CD8-positive, alpha-beta memory T cell (primary cell): ENCODE measurements around the gene BORCS8. TPM values are rescaled to one million over a fixed set of nuclear protein-coding genes. Genes with fewer than 3 reads are reported as not detected.
"Not testable (repeated sequence)": the region's sequence is repeated elsewhere in the genome, so short reads cannot be mapped to it uniquely, and the experiment has no call there.

ENCODE experiments used
- CTCF ChIA-PET: fragments of 350-600 bp; sonication (Branson Sonifier 250); formaldehyde crosslinking; loops from one replicate; lab custom pipeline; 2021; ENCODE audit warnings: antibody characterized with exemption; lab: Charles Lee
- POLR2A ChIA-PET: fragments of 350-600 bp; sonication (Branson Sonifier 250); formaldehyde crosslinking; loops from one replicate; lab custom pipeline; 2021; ENCODE audit warnings: antibody characterized with exemption; lab: Charles Lee
- DNase-seq, 5 donors: peaks; one replicate each; pipeline versions ENCODE4 v3.0.0 to v3.0.0-alpha.2; 2020 to 2022; ENCODE audit warnings: mixed read lengths in 1 of 5
- H3K27ac ChIP-seq: one replicate; pipeline ENCODE4 v1.7.0; 2013; ENCODE audit warnings: low read depth, mild to moderate bottlenecking, low read length, moderate library complexity
- H3K27me3 ChIP-seq: 2 replicates; pipeline ENCODE4 v1.7.0; 2013; ENCODE audit warnings: low read length, mild to moderate bottlenecking; ENCODE audit not compliant: insufficient read depth, poor library complexity, severe bottlenecking
- H3K36me3 ChIP-seq: 2 replicates; pipeline ENCODE4 v1.7.0; 2013; ENCODE audit warnings: mild to moderate bottlenecking, low read length, moderate library complexity; ENCODE audit not compliant: insufficient read depth
- H3K4me1 ChIP-seq: 2 replicates; pipeline ENCODE4 v1.7.0; 2013; ENCODE audit warnings: mild to moderate bottlenecking, low read length, moderate library complexity; ENCODE audit not compliant: insufficient read depth
- H3K4me3 ChIP-seq: 2 replicates; pipeline ENCODE4 v1.7.0; 2013; ENCODE audit warnings: mild to moderate bottlenecking, low read length
- H3K9me3 ChIP-seq: 2 replicates; pipeline ENCODE4 v1.7.0; 2013; ENCODE audit warnings: mild to moderate bottlenecking, low read length
- H3K27ac Mint-ChIP-seq, 8 donors: one replicate each; pipeline ENCODE4 v1.8.0; 2020 to 2021; ENCODE audit warnings: mixed read lengths in 8 of 8, mild to moderate bottlenecking in 6 of 8, inconsistent platforms in 3 of 8, moderate library complexity in 3 of 8
- H3K27me3 Mint-ChIP-seq, 2 donors: one replicate each; pipeline ENCODE4 v1.8.0; 2020 to 2021; ENCODE audit warnings: mixed read lengths in 2 of 2, mild to moderate bottlenecking in 1 of 2, moderate library complexity in 1 of 2
- H3K36me3 Mint-ChIP-seq, 3 donors: one replicate each; pipeline ENCODE4 v1.8.0; 2020 to 2021; ENCODE audit warnings: mixed read lengths in 3 of 3, inconsistent platforms in 1 of 3, mild to moderate bottlenecking in 1 of 3
- H3K4me1 Mint-ChIP-seq, 3 donors: one replicate each; pipeline ENCODE4 v1.8.0; 2020 to 2021; ENCODE audit warnings: mixed read lengths in 3 of 3, inconsistent platforms in 1 of 3, mild to moderate bottlenecking in 1 of 3
- H3K4me3 Mint-ChIP-seq, 7 donors: one replicate each; pipeline ENCODE4 v1.8.0; 2020 to 2021; ENCODE audit warnings: mixed read lengths in 7 of 7, mild to moderate bottlenecking in 6 of 7, moderate library complexity in 4 of 7, inconsistent platforms in 2 of 7
- H3K9me3 Mint-ChIP-seq, 5 donors: one replicate each; pipeline ENCODE4 v1.8.0; 2020 to 2022; ENCODE audit warnings: mixed read lengths in 5 of 5, mild to moderate bottlenecking in 3 of 5, moderate library complexity in 2 of 5, inconsistent platforms in 1 of 5
- polyA plus RNA-seq: library from polyadenylated mRNA; unstranded; fragments of 300-500 nt; fragmentation: Illumina TruSeq; gene quantifications from one replicate; pipeline ENCODE4 v1.2.3, GENCODE V29; 2021
- total RNA-seq, 2 experiments: library from RNA; stranded (reverse); gene quantifications; one replicate each; pipeline ENCODE4 v1.2.3, GENCODE V29; 2021

Gene BORCS8
- total and polyA plus RNA-seq, 3 experiments from 2014 or later: 18.7 to 40.1 (median 37.3) TPM

GRCh38 chr19:19173243-19173642 lies 18.7 kb downstream of the BORCS8 start:
- H3K4me1 Mint-ChIP-seq: peaks cover 14 to 20% (median 15%) of the 10 kb centered on the region in 3 donors
- H3K36me3 ChIP-seq, H3K4me1 ChIP-seq, POLR2A ChIA-PET, H3K27ac Mint-ChIP-seq, H3K4me3 Mint-ChIP-seq, H3K27me3 Mint-ChIP-seq, H3K9me3 ChIP-seq, H3K27ac ChIP-seq, H3K27me3 ChIP-seq, H3K4me3 ChIP-seq, H3K9me3 Mint-ChIP-seq, DNase-seq: not testable (repeated sequence)
- peaks cover 0 to 22% (median 0%) of the 10 kb centered on the region in 3 donors for H3K36me3 Mint-ChIP-seq
- CTCF ChIA-PET: interaction anchor here (1.2 to 2.9 kb wide), 2 partner anchors 16 to 20 kb away, joined by 3 to 8 read pairs; no protein-coding TSS in a partner anchor

- Histone ChIP-seq H3K4me1 (peaks cover 8% of the 10 kb centered on the region), H3K4me3 (no peak overlapping the region), H3K27ac (no peak overlapping the region), H3K27me3 (no peaks in the 10 kb centered on the region), H3K36me3 (no peaks in the 10 kb centered on the region), H3K9me3 (no peaks in the 10 kb centered on the region)
- Mint-ChIP-seq H3K4me1 (peaks cover 14 to 20% (median 15%) of the 10 kb centered on the region in 3 donors), H3K36me3 (peaks cover 0 to 13% (median 3%) of the 10 kb centered on the region in 3 donors), H3K9me3 (no peaks in the 10 kb centered on the region), H3K4me3 (peak overlapping the region in 1 of 7 donors; percentile 29), H3K27ac (no peak overlapping the region), H3K27me3 (peaks cover 3 to 8% of the 10 kb centered on the region in 2 donors)
- ChIA-PET CTCF (interaction anchor here (2.9 kb wide), 1 partner anchor 15 kb away, joined by 8 read pairs; no protein-coding TSS in a partner anchor), POLR2A (no interaction called here)
- no peak for DNase-seq
These were observed 20.0 kb downstream of the BORCS8 start for GRCh38 chr19:19171821-19172532.

- H3K36me3 ChIP-seq: no peaks in the 10 kb centered on the region
- peak overlapping the region in 2 of 8 donors; percentile 36 to 71 for H3K27ac Mint-ChIP-seq
These were observed 20.9 kb downstream of the BORCS8 start for GRCh38 chr19:19170873-19171672.

GRCh38 chr19:19170053-19170872 lies 21.7 kb downstream of the BORCS8 start, which contains the start of gene MEF2B:
TSS of gene MEF2B (minus strand) at chr19:19170263. CDS start at chr19:19150735, 19,528 bp downstream.
- Histone ChIP-seq H3K4me1 (peaks cover 8% of the 10 kb centered on the region), H3K9me3 (no peaks in the 10 kb centered on the region)

More at GRCh38 chr19:19170873-19171672, 20.9 kb downstream of the BORCS8 start:
- Histone ChIP-seq H3K4me3 (no peak overlapping the region), H3K27me3 (no peaks in the 10 kb centered on the region), H3K27ac (no peak overlapping the region), H3K4me1 (peaks cover 8% of the 10 kb centered on the region), H3K9me3 (no peaks in the 10 kb centered on the region)
- Mint-ChIP-seq H3K36me3 (peaks cover 0 to 5% (median 3%) of the 10 kb centered on the region in 3 donors), H3K4me3 (peak overlapping the region in 3 of 7 donors; percentile 25 to 67 (median 52)), H3K9me3 (no peaks in the 10 kb centered on the region), H3K27me3 (peaks cover 3 to 8% of the 10 kb centered on the region in 2 donors), H3K4me1 (peaks cover 14 to 20% (median 15%) of the 10 kb centered on the region in 3 donors)
- POLR2A ChIA-PET: no interaction called here
- no peak for DNase-seq
- CTCF ChIA-PET: no interaction called here

GRCh38 chr19:19169236-19170052 lies 22.5 kb downstream of the BORCS8 start:
- Mint-ChIP-seq H3K4me3 (peak overlapping the region in 6 of 7 donors; percentile 52 to 90 (median 65)), H3K27ac (peak overlapping the region in 2 of 8 donors; percentile 17 to 64)
- POLR2A ChIA-PET: no interaction called here

More at GRCh38 chr19:19170053-19170872, 21.7 kb downstream of the BORCS8 start, which contains the start of gene MEF2B:
- ChIA-PET POLR2A (no interaction called here), CTCF (no interaction called here)
- Mint-ChIP-seq H3K4me1 (peaks cover 14 to 20% (median 15%) of the 10 kb centered on the region in 3 donors), H3K27ac (peak within 1 kb of the TSS in 3 of 8 donors; percentile 22 to 64 (median 36)), H3K4me3 (peak within 1 kb of the TSS in 6 of 7 donors; percentile 52 to 90 (median 65)), H3K36me3 (peaks cover 0 to 3% (median 3%) of the 10 kb centered on the region in 3 donors), H3K9me3 (no peaks in the 10 kb centered on the region), H3K27me3 (peaks cover 3 to 8% of the 10 kb centered on the region in 2 donors)
- Histone ChIP-seq H3K27me3 (no peaks in the 10 kb centered on the region), H3K4me3 (peak within 1 kb of the TSS; percentile 36), H3K27ac (no peak within 1 kb of the TSS), H3K36me3 (no peaks in the 10 kb centered on the region)
- peak; percentile 51 to 80 (median 63) for DNase-seq

GRCh38 chr19:19167612-19168011 lies 24.3 kb downstream of the BORCS8 start:
- Histone ChIP-seq H3K9me3 (no peaks in the 10 kb centered on the region), H3K4me1 (peaks cover 8% of the 10 kb centered on the region), H3K4me3 (no peak overlapping the region), H3K36me3 (no peaks in the 10 kb centered on the region), H3K27me3 (no peaks in the 10 kb centered on the region), H3K27ac (no peak overlapping the region)
- Mint-ChIP-seq H3K9me3 (no peaks in the 10 kb centered on the region), H3K4me1 (peaks cover 11 to 17% (median 15%) of the 10 kb centered on the region in 3 donors), H3K36me3 (peaks cover 0 to 3% (median 1%) of the 10 kb centered on the region in 3 donors), H3K4me3 (no peak overlapping the region), H3K27ac (no peak overlapping the region), H3K27me3 (peaks cover 3 to 9% of the 10 kb centered on the region in 2 donors)
- CTCF ChIA-PET: interaction anchor here (0.7 kb wide), 1 partner anchor 62 kb away, joined by 3 read pairs; no protein-coding TSS in a partner anchor
- no peak for DNase-seq
- POLR2A ChIA-PET: no interaction called here

More at GRCh38 chr19:19169236-19170052, 22.5 kb downstream of the BORCS8 start:
- Histone ChIP-seq H3K27me3 (no peaks in the 10 kb centered on the region), H3K9me3 (no peaks in the 10 kb centered on the region), H3K4me3 (peak overlapping the region; percentile 36), H3K4me1 (peaks cover 8% of the 10 kb centered on the region), H3K36me3 (no peaks in the 10 kb centered on the region), H3K27ac (no peak overlapping the region)
- Mint-ChIP-seq H3K9me3 (no peaks in the 10 kb centered on the region), H3K36me3 (peaks cover 0 to 3% (median 1%) of the 10 kb centered on the region in 3 donors), H3K4me1 (peaks cover 11 to 17% (median 15%) of the 10 kb centered on the region in 3 donors), H3K27me3 (peaks cover 3 to 8% of the 10 kb centered on the region in 2 donors)
- DNase-seq: no peak
- CTCF ChIA-PET: no interaction called here
